HL-60/S4 (cell line): ENCODE measurements around the gene PRR20G.
"Not testable (repeated sequence)": the region's sequence is repeated elsewhere in the genome, so short reads cannot be mapped to it uniquely, and the experiment has no call there.

Experiments
- in situ Hi-C: fragments of 300-500 bp; cut with MboI; formaldehyde crosslinking; loops from 2 replicates; pipeline ENCODE4 v1.14.3; 2022; ENCODE audit warnings: low sequenced_read_pairs

PRR20G gene

GRCh38 chr3:127287840-127288239 lies at the start of gene PRR20G:
TSS of gene PRR20G (minus strand) at chr3:127288046. CDS start at chr3:127287365, 681 bp downstream.
- in situ Hi-C loops: no loop called here

- in situ Hi-C loops: no loop called here
Measured at GRCh38 chr3:127337001-127337400, 49.2 kb upstream of the PRR20G start.

- in situ Hi-C loops: no loop called here
Measured at GRCh38 chr3:127336101-127336500, 48.3 kb upstream of the PRR20G start.

GRCh38 chr3:127330385-127330784 lies 42.5 kb upstream of the PRR20G start:
- in situ Hi-C loops: no loop called here

- in situ Hi-C loops: no loop called here
Measured at GRCh38 chr3:127329631-127330285, 41.9 kb upstream of the PRR20G start.

GRCh38 chr3:127328421-127328820 lies 40.6 kb upstream of the PRR20G start:
- in situ Hi-C loops: no loop called here

GRCh38 chr3:127326341-127326740 lies 38.5 kb upstream of the PRR20G start:
- in situ Hi-C loops: no loop called here

- in situ Hi-C loops: no loop called here
Measured at GRCh38 chr3:127325629-127325961, 37.7 kb upstream of the PRR20G start.

GRCh38 chr3:127324913-127325628 lies 37.2 kb upstream of the PRR20G start:
- in situ Hi-C loops: no loop called here

- in situ Hi-C loops: no loop called here
Measured at GRCh38 chr3:127324076-127324475, 36.2 kb upstream of the PRR20G start.

GRCh38 chr3:127323581-127323980 lies 35.7 kb upstream of the PRR20G start:
- in situ Hi-C loops: no loop called here

GRCh38 chr3:127321371-127321770 lies 33.5 kb upstream of the PRR20G start:
- in situ Hi-C loops: no loop called here

GRCh38 chr3:127320529-127321121 lies 32.8 kb upstream of the PRR20G start:
- in situ Hi-C loops: no loop called here

GRCh38 chr3:127316685-127317084 lies 28.8 kb upstream of the PRR20G start:
- in situ Hi-C loops: no loop called here

- in situ Hi-C loops: no loop called here
Measured at GRCh38 chr3:127312818-127313217, 25.0 kb upstream of the PRR20G start.

- in situ Hi-C loops: not testable (repeated sequence)
Measured at GRCh38 chr3:127308821-127309220, 21.0 kb upstream of the PRR20G start.

- in situ Hi-C loops: no loop called here
Measured at GRCh38 chr3:127307916-127308315, 20.1 kb upstream of the PRR20G start.

GRCh38 chr3:127307112-127307835 lies 19.4 kb upstream of the PRR20G start:
- in situ Hi-C loops: no loop called here

GRCh38 chr3:127306361-127307111 lies 18.7 kb upstream of the PRR20G start:
- in situ Hi-C loops: no loop called here

- in situ Hi-C loops: no loop called here
Measured at GRCh38 chr3:127305499-127306060, 17.7 kb upstream of the PRR20G start.
